HCT116 (cell line): ENCODE measurements around the gene LRBA. TPM values are rescaled to one million over a fixed set of nuclear protein-coding genes. Genes with fewer than 3 reads are reported as not detected.

Experiments
- ATAC-seq: fragments of 200-7000 bp; cut with Tn5 transposase; 2 replicates; pipeline ENCODE4 v1.9.1; 2020; ENCODE audit warnings: mild to moderate bottlenecking, moderate library complexity
- BruUV-seq: library from RNA; stranded (reverse); fragments of 400-500 nt; replicated peaks from 2 replicates; lab custom pipeline; 2021; lab: Mats Ljungman, UMichigan
- CTCF ChIA-PET: fragments of 300-600 bp; sonication (Branson Sonifier 250); formaldehyde crosslinking; loops from one replicate; lab custom pipeline; 2021; ENCODE audit warnings: antibody characterized with exemption; lab: Charles Lee
- POLR2A ChIA-PET: fragments of 300-600, 350-600 bp; sonication (Branson Sonifier 250); formaldehyde crosslinking; loops from one replicate; lab custom pipeline; 2021; ENCODE audit warnings: antibody characterized with exemption; lab: Charles Lee
- RAD21 ChIA-PET, 2 experiments: fragments of 300-600 bp; sonication (Branson Sonifier 250); formaldehyde crosslinking; loops; one replicate each; lab custom pipeline; 2023; ENCODE audit warnings: low total read pairs in 2 of 2; ENCODE audit not compliant: uncharacterized antibody in 2 of 2, unreplicated experiment in 2 of 2, low non-redundant PET in 1 of 2; lab: Charles Lee
- DNase-seq: peaks from one replicate; pipeline ENCODE4 v3.0.0-alpha.2; 2010; ENCODE audit warnings: low read depth, low spot score
- H2AFZ ChIP-seq: fragments of 200-600 bp; shearing (Covaris generic), sonication (generic); 2 replicates; pipeline ENCODE4 v1.6.1; 2017; ENCODE audit warnings: low read depth, mixed run types, mixed read lengths, antibody characterized with exemption, low read length; ENCODE audit not compliant: poor library complexity, severe bottlenecking
- H3K27ac ChIP-seq: 2 replicates; pipeline ENCODE4 v1.5.1; 2012; ENCODE audit warnings: low read depth, low read length
- H3K27me3 ChIP-seq: fragments of 200-600 bp; sonication (generic); 2 replicates; pipeline ENCODE4 v1.6.1; 2016; ENCODE audit warnings: mixed run types, low read length, mixed read lengths; ENCODE audit not compliant: insufficient read depth
- H3K36me3 ChIP-seq, 2 experiments: fragments of 200-500 bp in 1 of 2; fragments of 200-600 bp in 1 of 2; sonication (Bioruptor generic) in 1 of 2; sonication (generic) in 1 of 2; 2 replicates each; pipeline versions ENCODE4 v1.5.1 to v1.6.1; 2014 to 2016; ENCODE audit warnings: low read length in 2 of 2, inconsistent platforms in 1 of 2, mixed read lengths in 1 of 2, mixed run types in 1 of 2; ENCODE audit not compliant: insufficient read depth in 2 of 2, control insufficient read depth in 1 of 2
- H3K4me1 ChIP-seq, 2 experiments: fragments of 200-600 bp in 1 of 2; sonication (generic) in 1 of 2; 2 replicates each; pipeline versions ENCODE4 v1.5.1 to v1.6.1; 2012 to 2017; ENCODE audit warnings: low read length in 2 of 2, inconsistent platforms in 1 of 2, mild to moderate bottlenecking in 1 of 2, mixed read lengths in 1 of 2, mixed run types in 1 of 2, moderate library complexity in 1 of 2; ENCODE audit not compliant: insufficient read depth in 2 of 2, control insufficient read depth in 1 of 2
- H3K4me2 ChIP-seq: fragments of 200-600 bp; sonication (generic); 2 replicates; pipeline ENCODE4 v1.6.1; 2017; ENCODE audit warnings: mixed run types, low read length, mixed read lengths
- H3K4me3 ChIP-seq, 2 experiments: fragments of 200-600 bp in 1 of 2; sonication (generic) in 1 of 2; replicated peaks in 1 of 2; 2 replicates each; pipeline ENCODE4 v1.5.1; 2011 to 2016; ENCODE audit warnings: low read length in 2 of 2, control low read depth in 1 of 2, low read depth in 1 of 2, mild to moderate bottlenecking in 1 of 2, mixed read lengths in 1 of 2, mixed run types in 1 of 2
- H3K79me2 ChIP-seq: fragments of 200-600 bp; sonication (generic); 2 replicates; pipeline ENCODE4 v1.6.1; 2017; ENCODE audit warnings: mild to moderate bottlenecking, mixed run types, low read length, moderate library complexity, mixed read lengths; ENCODE audit not compliant: insufficient read depth
- H3K9ac ChIP-seq: fragments of 200-600 bp; sonication (generic); 2 replicates; pipeline ENCODE4 v1.6.1; 2016; ENCODE audit warnings: low read length, mixed read lengths
- H3K9me2 ChIP-seq: fragments of 200-600 bp; sonication (generic), shearing (Covaris generic); 2 replicates; pipeline ENCODE4 v1.6.1; 2017; ENCODE audit warnings: mixed run types, mild to moderate bottlenecking, moderate library complexity; ENCODE audit not compliant: insufficient read depth
- H3K9me3 ChIP-seq, 2 experiments: fragments of 200-500 bp in 1 of 2; fragments of 200-600 bp in 1 of 2; sonication (Bioruptor generic) in 1 of 2; sonication (generic) in 1 of 2; 2 replicates each; pipeline ENCODE4 v1.6.1; 2014 to 2017; ENCODE audit warnings: low read length in 2 of 2, mixed read lengths in 2 of 2, inconsistent platforms in 1 of 2, low read depth in 1 of 2, mild to moderate bottlenecking in 1 of 2, mixed run types in 1 of 2, moderate library complexity in 1 of 2; ENCODE audit not compliant: control insufficient read depth in 1 of 2, insufficient read depth in 1 of 2
- H4K20me1 ChIP-seq: fragments of 200-600 bp; sonication (generic), shearing (Covaris generic); 2 replicates; pipeline ENCODE4 v1.6.1; 2017; ENCODE audit warnings: mixed run types, mild to moderate bottlenecking, moderate library complexity; ENCODE audit not compliant: insufficient read depth
- EGR1 ChIP-seq: IDR thresholded peaks from 2 replicates; pipeline ENCODE4 v1.6.1; 2012; ENCODE audit warnings: low read depth
- MAX ChIP-seq: IDR thresholded peaks from 2 replicates; pipeline ENCODE4 v1.6.1; 2012
- TCF7L2 ChIP-seq: IDR thresholded peaks from 2 replicates; pipeline ENCODE4 v1.7.0; 2011; ENCODE audit warnings: borderline replicate concordance, inconsistent platforms; ENCODE audit not compliant: insufficient read depth, insufficient read length; ENCODE audit errors: extremely low read depth
- ZBTB33 ChIP-seq: IDR thresholded peaks from 2 replicates; pipeline ENCODE4 v1.6.1; 2011; ENCODE audit warnings: mild to moderate bottlenecking, low read length, moderate library complexity; ENCODE audit not compliant: insufficient replicate concordance; ENCODE audit errors: extremely low read depth
- ZFX ChIP-seq: fragments of 450-650 bp; IDR thresholded peaks from 2 replicates; pipeline ENCODE4 v1.6.1; 2017
- ZNF274 ChIP-seq: fragments of 200-500 bp; sonication (Bioruptor generic); IDR thresholded peaks from 2 replicates; pipeline ENCODE4 v1.6.1; 2014; ENCODE audit warnings: mild to moderate bottlenecking, low read depth, low read length, inconsistent platforms
- intact Hi-C: fragments of 100-400 bp; cut with micrococcal nuclease; formaldehyde crosslinking; loops from 2 replicates; pipeline ENCODE4 v1.10.0; 2022
- total RNA-seq: library from RNA; stranded (reverse); gene quantifications from one replicate; pipeline ENCODE4 v1.2.1, GENCODE V29; 2021; ENCODE audit not compliant: unreplicated experiment

Gene LRBA
- total RNA-seq, 1 experiment from 2014 or later: 79.8 TPM

- DNase-seq (no peak), ATAC-seq (no peak)
- Histone ChIP-seq H3K9me2 (no peaks in the 10 kb centered on the region), H3K27me3 (no peaks in the 10 kb centered on the region), H2AFZ (no peak overlapping the region), H3K9me3 (peaks cover 0 to 7% of the 10 kb centered on the region in 2 experiments; a peak in 1 of 4 replicates), H3K79me2 (peaks cover 75% of the 10 kb centered on the region), H3K4me1 (no peaks in the 10 kb centered on the region), H3K36me3 (0 out of 4 replicates have a peak, but pooled peaks cover 0 to 4% of the 10 kb centered on the region in 2 experiments), H3K9ac (no peak overlapping the region), H3K4me3 (no peak overlapping the region), H3K4me2 (no peak overlapping the region), H3K27ac (no peak overlapping the region), H4K20me1 (peaks cover 4% of the 10 kb centered on the region; the same call in 1 of the 2 replicates)
- TF ChIP-seq ZNF274: no peak
- TF ChIP-seq ZFX: no peak
- no peak for TF ChIP-seq EGR1
- TF ChIP-seq MAX: no peak
- no peak for TF ChIP-seq ZBTB33
- no peak for TF ChIP-seq TCF7L2
- ChIA-PET CTCF (interaction anchor here (1.4 to 1.6 kb wide), 2 partner anchors 11 kb away, joined by 4 to 5 read pairs; no protein-coding TSS in a partner anchor), RAD21 (interaction anchor here in 1 of 2 experiments (0.7 kb wide), 1 partner anchor 1607 kb away, joined by 3 read pairs; no protein-coding TSS in a partner anchor), POLR2A (no interaction called here)
- intact Hi-C loops: loop anchor here (5.0 kb wide), 1 partner anchor 664 kb away; no protein-coding TSS in a partner anchor
- no TSS peak for BruUV-seq
Observed at GRCh38 chr4:150961566-150961965, 53.5 kb downstream of the LRBA start.
